Lower leg skin (tissue), 3 donors: ENCODE results near the gene CCDC177.

ENCODE experiments used
- POLR2A ChIP-seq, 2 donors: fragments of 450-650 bp; IDR thresholded peaks; one replicate each; pipeline ENCODE4 v1.6.1; 2016 to 2017; ENCODE audit warnings: antibody characterized with exemption in 2 of 2, mild to moderate bottlenecking in 1 of 2, moderate library complexity in 1 of 2
- TF ChIP-seq, protein P1 (sequence below), 3 donors: fragments of 450-650 bp; IDR thresholded peaks; one replicate each; pipeline ENCODE4 v1.5.1; 2016; ENCODE audit warnings: antibody characterized with exemption in 3 of 3, mild to moderate bottlenecking in 3 of 3, moderate library complexity in 2 of 3

DNA sequence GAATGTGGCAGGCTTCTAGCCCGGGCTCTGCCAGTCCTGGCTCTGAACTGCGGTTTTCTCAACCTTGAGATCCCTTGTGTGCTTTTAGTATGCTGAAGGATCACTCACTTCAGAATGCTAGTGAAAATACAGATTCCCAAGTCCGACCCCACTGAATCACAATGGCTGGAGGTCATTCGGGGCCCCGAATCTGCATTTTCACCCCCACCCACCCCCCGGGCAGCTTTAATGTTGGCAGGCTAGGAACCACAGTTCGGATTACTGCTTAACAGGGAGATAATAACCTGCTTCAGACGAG lies 36.2 kb upstream of the CCDC177 start:
- TF ChIP-seq, protein P1, sequence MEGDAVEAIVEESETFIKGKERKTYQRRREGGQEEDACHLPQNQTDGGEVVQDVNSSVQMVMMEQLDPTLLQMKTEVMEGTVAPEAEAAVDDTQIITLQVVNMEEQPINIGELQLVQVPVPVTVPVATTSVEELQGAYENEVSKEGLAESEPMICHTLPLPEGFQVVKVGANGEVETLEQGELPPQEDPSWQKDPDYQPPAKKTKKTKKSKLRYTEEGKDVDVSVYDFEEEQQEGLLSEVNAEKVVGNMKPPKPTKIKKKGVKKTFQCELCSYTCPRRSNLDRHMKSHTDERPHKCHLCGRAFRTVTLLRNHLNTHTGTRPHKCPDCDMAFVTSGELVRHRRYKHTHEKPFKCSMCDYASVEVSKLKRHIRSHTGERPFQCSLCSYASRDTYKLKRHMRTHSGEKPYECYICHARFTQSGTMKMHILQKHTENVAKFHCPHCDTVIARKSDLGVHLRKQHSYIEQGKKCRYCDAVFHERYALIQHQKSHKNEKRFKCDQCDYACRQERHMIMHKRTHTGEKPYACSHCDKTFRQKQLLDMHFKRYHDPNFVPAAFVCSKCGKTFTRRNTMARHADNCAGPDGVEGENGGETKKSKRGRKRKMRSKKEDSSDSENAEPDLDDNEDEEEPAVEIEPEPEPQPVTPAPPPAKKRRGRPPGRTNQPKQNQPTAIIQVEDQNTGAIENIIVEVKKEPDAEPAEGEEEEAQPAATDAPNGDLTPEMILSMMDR (IDR thresholded peaks at IDR 0.05) = no peak
- no peak for TF ChIP-seq POLR2A (IDR thresholded peaks at IDR 0.05)
